ENCODE measurements around the gene LRMDA. TPM values are rescaled to one million over a fixed set of nuclear protein-coding genes. Genes with fewer than 3 reads are reported as not detected.

The LRMDA gene
- total RNA-seq, 1 donor = 32.6 TPM

DNA sequence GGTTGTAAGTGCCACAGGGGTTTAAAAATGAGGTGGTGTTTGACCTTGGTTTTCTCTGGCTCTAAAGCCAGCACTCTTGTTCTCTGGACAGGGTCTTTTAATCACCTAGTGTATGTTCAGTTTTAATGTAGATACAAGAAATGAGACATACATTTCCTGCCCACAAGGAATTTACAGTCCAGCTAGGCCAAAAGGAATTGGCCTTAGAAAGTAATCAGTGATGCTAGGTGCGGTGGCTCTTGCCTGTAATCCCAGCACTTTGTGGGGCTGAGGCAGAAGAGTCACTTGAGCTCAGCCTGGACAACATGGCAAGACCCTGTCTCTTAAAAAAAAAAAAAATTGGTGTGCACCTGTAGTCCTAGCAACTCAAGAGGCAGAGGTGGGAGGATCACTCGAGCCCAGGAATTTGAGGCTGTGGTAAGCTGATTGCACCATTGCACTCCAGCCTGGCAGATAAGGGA is 100.2 kb downstream of the LRMDA start:
- no peak for DNase-seq (ENCODE audit: low read depth in 2 of 3, low spot score in 2 of 3)

DNA sequence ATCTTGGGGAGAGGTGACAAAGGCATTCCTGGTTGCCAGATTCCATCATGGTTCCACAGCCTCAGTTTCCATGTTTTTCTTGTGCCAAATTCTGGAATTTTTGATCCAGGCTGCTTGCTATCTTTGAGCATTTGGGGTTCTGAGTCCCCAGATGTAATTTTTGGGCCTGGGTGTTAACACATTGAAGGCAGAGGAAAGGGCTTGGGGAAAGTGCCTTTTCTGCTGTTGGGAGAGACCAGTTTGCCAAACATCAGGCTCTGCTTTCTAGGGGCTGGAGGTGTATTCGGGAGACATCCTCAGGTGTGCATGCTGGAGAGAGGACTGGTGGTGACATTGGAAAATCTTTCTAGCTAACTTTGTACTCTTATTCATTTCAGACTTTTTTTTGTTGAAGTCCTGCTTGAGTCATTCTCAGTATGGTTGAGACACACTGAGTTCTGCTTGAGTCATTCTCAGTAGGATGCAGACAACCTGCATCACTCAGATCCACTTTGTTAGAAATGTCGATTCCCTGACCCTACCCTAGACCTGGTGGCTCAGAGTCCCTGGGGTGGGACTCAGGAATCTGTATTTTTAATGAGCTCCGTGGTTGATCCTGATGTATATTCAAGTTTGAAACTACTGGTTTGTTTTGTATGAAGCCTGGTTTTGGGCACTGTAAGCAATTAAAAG is 101.0 kb downstream of the LRMDA start:
- no peak for DNase-seq (ENCODE audit: low read depth in 2 of 3, low spot score in 2 of 3)

DNA sequence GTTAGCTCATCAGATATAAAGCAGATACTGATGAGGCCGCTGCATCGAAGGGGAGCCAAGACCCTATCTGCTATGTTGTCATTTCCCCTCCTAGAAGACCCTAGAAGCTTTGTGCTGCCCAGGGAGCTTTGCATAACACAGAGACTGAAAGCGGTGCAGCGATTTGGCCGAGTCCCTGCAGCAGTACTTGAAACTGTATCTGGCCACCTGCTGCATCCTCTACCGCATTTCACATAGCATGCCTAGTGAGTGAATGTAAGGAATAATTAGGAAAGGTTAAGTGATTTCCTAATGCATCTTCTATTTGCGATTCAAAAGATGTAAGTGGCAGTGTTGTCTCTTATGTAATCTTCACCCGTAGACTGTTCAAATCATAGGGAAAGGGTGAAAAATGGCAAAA is 106.7 kb downstream of the LRMDA start:
- no peak for DNase-seq (ENCODE audit: low read depth in 2 of 3, low spot score in 2 of 3)

DNA sequence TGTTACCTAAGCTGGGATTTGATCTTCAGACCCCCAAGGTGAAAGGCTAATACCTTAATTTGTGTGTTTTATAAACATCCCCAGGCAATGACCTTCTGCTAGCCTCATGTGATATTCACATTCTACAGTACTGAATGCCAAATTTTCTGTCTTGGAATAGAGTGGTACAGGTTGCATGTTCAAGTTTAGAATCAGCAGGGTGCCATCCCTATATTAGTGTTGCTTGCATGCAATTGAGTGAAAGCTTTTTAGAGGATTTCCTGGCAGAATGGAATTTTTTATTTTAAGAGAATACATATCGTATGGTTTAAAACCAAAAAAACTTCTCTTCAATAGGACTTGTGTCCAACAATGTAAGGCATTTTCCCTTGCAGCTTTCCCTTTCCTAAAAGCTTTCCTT is 107.3 kb downstream of the LRMDA start:
- DNase-seq (ENCODE audit: low read depth in 2 of 3, low spot score in 2 of 3) = no peak

DNA sequence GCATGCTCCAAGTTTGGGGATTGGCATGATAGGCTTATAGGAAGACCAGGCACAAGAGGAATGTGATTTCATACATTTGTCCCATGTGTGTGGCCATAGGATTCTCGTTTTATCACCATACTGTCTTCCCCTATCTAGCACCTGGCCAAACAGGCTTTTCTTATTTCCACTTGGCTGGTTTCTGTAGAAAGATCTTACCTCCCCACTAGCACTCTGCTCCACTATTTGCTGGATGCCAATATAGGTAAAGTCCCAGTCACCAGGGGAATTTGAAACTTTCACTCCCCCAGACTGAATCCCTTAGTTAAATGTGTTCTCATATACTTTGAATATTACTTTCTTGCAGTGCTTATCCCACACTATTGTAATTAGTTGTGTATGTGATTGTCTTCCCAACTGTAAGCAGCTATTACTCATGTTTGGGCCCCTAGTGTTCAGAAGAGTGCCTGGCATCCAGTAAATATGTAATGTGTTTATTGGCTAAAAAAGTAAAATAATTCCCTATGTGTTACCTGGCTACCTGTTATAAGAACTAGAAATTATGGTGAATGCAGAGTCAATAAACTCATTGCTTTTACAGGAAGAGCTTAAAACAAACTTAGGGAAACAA is 109.0 kb downstream of the LRMDA start:
- DNase-seq (ENCODE audit: low read depth in 2 of 3, low spot score in 2 of 3) = no peak

DNA sequence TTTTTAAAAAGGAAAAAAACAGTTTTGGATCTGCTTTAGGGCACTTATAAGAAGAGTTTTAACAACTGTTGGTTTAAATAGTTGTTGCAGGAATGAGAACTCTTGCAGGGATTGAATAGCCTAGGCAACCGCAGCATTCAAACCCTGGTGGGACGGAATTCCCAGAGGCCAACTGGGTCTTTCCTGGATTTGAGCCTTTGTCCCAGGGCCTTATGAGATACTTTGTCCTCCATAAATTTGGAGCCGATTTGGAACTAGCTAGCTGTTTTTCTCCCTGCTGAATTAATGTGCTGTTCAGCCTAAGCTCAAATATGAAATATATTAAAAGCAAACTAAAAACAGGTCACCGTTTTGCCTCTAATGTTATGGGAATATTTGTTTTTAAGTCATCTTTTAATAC is 109.6 kb downstream of the LRMDA start:
- DNase-seq (ENCODE audit: low read depth in 2 of 3, low spot score in 2 of 3) = no peak

DNA sequence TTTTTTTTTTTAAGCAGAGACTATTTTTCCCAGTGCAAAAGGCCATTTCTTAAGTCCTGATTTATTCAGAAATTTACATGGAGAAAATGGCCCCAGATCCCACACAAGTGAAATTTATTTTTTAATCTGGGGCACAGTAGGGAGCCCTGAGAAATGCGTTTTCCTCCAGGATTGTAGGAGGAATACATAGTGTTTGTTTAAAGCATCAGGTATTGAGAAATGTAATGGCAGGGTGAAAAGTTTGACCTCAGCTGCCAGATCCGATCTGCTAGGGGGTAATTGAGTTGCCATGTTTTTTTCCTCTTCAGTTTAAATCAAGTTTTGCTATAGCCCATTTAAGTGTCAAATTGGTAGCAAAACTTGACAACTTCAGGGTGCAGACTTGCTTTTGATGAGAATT is 110.0 kb downstream of the LRMDA start:
- DNase-seq (ENCODE audit: low read depth in 2 of 3, low spot score in 2 of 3) = no peak

DNA sequence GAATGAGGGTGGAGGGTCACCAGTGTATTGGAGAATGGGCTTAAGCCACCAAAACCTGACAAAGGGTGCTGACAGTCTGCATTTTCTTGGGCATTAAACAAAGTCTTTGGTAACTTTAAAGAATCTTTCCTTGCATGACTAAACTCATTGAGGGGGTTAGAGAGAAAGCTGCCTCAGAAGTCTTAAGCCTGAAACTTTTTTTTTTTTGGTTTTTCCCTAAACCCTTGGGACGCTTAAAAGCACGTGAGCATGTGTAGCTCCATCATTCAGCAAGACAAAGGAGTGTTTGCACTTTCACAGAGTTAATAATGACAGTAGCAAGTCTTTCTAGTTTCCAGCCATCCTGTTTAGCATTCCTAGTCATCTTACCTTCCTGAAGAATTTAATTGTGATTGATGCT is 110.7 kb downstream of the LRMDA start:
- DNase-seq (ENCODE audit: low read depth in 2 of 3, low spot score in 2 of 3) = no peak

DNA sequence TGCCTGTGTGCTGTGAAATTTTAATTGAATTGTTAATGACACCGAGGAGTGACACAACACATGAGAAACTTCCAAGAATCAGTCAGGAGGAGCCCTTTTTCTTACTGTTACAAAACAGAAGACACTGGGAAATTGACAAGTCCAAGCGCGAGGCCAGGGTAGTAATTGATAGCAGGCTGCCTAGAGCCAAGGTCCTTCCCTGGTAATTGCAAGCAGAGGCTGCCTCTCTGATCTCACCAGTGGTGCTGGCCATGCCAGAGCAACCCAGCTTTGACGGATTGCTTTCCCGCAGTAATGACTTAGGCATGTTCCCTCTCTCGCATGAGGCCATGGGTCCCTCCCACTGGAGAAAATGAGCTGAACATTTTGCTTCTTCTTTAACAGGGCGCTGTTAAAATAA is 111.5 kb downstream of the LRMDA start:
- no peak for DNase-seq (ENCODE audit: low read depth in 2 of 3, low spot score in 2 of 3)

DNA sequence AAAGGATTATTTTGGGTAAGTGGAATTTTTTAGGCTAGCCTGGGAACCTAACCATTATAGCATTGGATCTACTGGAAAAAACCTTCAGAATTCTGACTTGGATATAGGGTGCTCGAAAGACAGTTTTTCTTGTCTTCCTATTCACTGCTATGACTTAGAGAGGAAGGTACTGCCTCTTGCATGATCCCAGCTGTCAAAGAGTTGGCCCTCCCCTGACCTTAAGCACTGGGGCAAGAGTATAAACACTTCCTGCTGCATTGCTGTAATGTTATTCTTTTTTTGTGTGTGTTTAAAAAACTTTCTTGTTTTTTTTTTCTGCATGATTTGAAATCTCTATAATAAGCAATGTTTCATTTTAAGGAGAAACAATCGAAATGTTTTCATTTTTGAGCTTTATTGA is 113.0 kb downstream of the LRMDA start:
- no peak for DNase-seq (ENCODE audit: low read depth in 2 of 3, low spot score in 2 of 3)

DNA sequence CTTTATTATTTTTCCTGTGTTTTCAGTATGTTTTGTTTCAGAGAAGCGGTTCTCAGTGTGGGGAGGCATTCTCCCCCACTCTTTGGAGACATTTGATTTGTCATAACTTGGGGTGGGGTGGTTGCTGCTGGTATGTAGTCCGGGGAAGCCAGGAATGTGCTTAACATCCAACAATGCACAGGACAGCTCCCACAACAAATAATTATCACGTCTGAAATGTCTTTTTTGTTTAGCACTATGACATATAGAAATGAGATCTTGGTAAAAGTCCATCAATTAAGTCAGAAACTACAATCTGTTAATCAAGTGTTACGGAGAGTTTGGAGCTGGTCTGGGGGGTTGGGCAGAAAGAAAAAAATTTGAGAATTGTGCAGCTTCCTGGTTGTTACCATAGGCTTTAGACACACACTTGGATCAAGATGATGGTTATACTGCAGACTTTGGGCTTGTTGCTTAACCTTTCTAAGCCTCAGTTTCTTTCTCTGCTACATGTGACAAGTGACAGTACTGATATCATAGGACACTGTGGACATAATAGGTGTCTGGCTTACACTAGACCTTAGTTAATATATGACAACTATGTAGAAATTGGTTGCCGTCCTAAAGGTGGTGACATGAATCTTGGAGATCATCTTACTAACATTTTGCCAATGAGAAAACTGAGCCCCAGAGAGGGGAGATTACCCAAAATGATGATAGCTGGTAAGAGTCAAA is 113.7 kb downstream of the LRMDA start:
- DNase-seq (ENCODE audit: low read depth in 2 of 3, low spot score in 2 of 3) = no peak

DNA sequence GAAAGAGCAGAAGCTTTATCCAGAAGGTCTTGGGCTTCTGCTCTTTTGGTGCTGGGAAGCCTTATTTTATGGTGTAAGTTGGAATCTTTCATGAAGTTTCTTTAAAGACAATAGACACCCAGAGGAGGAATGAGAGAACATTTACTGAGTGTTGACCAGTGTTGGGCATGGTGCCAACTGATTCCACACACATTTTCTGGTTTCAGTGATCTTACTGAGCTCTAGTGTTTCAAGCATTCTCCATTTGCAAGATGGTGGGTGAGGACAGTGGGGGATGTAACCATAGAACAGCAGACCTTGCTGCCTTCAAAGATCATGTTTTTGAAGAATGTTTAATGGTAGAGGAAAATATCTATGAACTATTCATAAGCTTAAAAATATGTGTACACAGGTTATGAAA is 114.6 kb downstream of the LRMDA start:
- DNase-seq (ENCODE audit: low read depth in 2 of 3, low spot score in 2 of 3) = no peak

DNA sequence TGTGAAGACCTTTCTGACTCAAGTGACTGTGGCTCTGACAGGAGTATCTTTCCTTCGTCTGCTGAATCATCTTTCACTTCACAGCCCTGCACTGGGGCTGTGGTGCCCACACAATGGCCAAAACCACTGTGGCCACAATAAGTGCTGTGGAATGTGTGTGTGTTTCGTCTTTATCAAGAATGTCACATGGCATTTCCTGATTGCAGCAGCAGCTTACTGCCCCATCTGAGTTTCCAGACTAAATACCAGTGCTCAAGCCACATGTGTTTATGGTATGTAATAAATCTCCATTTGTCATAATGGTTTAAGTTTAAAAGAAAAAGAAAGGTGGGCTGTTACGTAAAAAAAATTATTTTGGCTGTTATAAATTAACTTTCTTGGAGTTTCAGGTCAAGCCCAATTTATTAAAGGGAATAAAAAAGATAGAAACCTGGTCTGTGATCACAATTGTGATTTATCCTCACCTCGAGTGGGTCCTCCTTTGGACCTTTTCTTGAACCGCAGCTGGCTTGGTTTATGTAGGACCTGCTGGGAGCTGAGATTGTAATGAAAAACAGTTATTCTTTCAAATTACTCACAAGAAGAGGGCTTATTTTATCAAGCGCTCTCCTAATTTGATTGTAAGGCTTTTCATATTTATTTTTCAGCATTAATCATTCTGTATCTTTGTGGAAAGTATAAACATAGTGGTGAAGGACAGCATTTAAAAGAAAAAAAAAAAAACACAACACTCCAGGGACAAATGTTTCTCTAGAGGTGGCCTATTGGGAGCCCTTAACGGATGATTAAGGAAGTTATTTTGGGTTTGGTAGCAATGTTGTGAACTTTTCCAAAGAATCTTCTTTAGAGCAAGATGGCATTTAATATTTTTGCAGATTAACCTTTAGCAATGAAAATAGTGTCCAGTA is 116.2 kb downstream of the LRMDA start:
- peak in 2 of 3 donors; percentile 79 to 92 for DNase-seq (ENCODE audit: low read depth in 2 of 3, low spot score in 2 of 3)

DNA sequence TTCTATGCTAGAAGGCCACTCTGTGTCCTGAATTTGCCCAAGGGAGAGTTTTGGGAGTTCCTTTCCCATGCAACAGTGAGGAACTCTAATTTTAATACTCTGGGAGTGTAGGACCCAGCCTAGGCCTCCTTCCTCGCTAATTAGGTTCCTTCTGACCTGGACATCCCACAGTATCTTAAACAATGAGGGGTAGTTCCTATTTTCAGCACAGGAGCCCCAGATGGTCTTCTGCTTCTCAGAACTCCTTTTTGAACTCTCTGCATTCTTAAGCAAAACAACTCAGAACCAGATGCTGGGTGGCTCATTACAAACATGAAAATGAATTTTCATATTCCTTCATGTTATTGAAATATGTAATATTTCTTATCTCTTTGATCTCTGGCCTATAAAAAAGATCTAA is 116.9 kb downstream of the LRMDA start:
- DNase-seq (ENCODE audit: low read depth in 2 of 3, low spot score in 2 of 3) = no peak

DNA sequence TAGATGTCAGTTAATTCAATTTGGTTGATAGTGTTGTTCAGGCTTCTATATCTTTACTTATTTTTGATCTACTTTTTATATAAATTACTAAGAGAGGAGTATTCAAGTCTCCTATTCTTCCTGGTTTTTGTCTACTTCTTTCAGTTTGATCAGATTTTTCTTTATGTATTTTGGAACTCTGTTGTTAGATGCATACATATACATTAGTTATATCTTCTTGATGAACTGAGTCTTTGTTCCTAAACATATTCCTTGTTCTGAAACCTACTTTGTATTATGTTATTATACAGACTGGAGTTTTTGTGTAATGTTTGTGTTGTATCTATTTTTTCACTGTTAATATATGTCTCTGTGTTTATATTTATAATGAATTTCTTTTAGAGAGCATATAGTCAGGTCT is 118.8 kb downstream of the LRMDA start:
- no peak for DNase-seq (ENCODE audit: low read depth in 2 of 3, low spot score in 2 of 3)

DNA sequence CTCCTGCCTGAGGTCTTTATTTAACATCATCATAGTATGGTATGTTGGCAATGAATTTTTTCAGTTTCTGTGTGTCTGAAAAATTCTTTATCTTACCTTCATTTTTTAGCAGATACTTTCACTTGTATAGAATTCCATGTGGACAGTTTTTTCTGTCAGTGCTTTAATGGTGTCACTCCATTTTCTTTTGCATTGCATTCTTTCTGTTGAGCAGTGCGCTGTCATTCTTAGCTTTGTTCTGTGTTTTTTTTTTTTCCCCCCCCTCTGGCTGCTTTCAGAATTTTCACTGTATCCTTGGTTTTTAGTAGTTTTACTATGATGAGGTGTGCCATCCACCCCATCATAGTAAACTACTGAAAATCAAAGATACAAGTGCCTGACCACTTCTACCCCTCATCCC is 120.7 kb downstream of the LRMDA start:
- no peak for DNase-seq (ENCODE audit: low read depth in 2 of 3, low spot score in 2 of 3)

DNA sequence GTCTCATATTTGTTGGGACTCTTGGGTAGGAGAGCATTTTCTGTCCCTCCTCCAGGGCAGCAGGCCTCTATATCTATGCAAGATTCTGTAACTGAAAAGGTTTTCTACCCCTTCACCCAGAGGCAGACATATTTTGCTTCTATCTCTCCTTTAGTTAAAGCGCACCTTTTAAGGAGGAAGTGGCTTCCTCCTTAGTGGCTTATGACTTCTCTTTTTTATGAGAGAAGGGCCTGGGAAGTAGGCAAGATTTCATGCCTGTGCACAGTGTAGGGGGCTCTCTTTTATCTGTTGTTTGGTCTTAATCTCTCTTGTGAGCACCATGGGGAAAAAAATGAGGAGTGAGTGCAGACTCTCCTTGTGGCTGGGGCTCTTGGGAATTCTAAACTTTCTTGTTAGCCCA is 122.1 kb downstream of the LRMDA start:
- peak in 1 of 3 donors; percentile 54 for DNase-seq (ENCODE audit: low read depth in 2 of 3, low spot score in 2 of 3)

DNA sequence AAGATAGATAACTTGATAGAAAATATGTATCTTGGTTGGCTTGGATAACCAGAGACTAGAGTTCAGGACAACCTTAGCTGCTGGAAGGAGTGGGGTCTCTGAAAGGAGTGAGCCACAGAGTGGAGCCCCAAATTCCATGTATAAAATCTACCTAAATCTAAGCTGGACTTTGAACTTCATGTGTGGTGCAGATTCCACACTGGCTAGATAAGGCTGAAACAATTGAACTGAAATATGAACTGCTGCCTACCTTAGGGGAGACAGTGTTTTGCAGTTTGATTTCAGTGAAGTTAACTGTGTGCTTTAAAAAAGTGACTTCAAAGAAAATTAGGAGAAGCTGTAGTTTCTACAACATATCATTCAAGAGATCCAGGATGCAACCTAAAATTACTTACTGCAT is 123.9 kb downstream of the LRMDA start:
- DNase-seq (ENCODE audit: low read depth in 2 of 3, low spot score in 2 of 3) = no peak

DNA sequence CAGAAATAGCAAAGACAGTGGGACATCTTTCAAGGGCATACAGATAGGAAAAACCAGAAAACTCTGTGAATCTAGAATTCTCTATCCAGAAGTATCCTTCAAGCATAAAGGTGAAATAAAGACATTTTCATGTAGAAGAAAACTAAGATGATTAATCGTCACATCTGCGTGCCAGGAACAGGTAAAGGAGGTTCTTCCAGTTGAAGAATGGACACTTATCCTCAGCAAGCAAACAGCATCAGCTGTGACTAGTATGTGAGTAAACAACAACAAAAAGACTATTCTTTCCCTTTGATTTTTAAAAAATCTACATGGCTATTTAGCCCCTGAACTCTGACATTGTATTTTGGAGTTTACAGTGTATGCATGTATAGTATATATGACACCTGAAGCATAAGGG is 124.9 kb downstream of the LRMDA start:
- no peak for DNase-seq (ENCODE audit: low read depth in 2 of 3, low spot score in 2 of 3)

DNA sequence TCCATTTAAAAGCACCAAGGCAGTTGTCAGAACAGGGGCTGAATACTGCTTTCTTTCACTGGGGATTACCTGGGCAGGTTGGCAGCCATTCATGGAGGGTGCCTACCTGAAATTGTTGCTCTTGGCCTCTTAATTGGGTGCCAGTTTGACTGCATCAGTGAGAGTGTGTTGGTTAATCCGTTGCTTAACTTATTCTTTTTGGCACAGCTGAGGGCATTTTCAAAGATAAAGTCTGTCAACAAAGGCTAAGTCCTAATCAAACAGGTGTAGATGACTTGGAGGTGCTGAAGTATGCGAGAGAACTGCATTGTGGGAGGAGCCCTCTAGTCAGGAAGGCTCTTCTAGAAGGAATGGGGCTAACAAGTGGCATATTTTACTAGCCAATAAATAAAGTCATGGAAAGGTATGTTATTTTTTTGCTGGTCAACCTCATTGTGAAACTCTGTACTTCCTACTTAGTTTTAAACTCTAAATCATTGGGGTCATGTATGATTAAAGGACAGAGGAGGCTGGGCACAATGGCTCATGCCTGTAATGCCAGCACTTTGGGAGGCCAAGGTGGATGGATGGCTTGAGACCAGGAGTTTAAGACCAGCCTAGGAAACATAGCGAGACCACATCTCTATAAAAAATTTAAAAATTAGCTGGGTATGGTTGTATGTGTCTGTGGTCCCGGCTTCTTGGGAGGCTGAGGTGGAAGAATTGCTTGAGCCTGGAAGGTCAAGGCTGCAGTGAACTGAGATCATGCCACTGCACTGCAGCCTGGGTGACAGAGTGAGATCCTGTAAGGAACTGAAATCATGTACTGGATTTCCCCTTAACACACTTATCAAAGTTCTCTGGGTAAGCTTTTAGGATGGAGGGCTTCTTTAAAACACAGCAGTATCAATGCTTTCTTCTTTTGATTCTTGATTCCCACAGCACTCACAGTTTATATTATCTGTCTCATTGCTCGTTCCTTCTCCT is 134.1 kb downstream of the LRMDA start:
- DNase-seq (ENCODE audit: low read depth in 2 of 3, low spot score in 2 of 3) = no peak
